DMS 273 (cell line): ENCODE results near the gene LAIR1.
"Not testable (repeated sequence)": the region's sequence is repeated elsewhere in the genome, so short reads cannot be mapped to it uniquely, and the experiment has no call there.

ENCODE experiments used
- DNase-seq: peaks from one replicate; lab custom pipeline; 2025; ENCODE audit not compliant: unreplicated experiment; lab: John Stamatoyannopoulos, UW

LAIR1 gene

GRCh38 chr19:54376610-54377285 lies 12.0 kb upstream of the LAIR1 start:
- DNase-seq, result no peak

- DNase-seq, result not testable (repeated sequence)
Observed at GRCh38 chr19:54375181-54375938, 10.6 kb upstream of the LAIR1 start.

- DNase-seq, result no peak
Observed at GRCh38 chr19:54373781-54374631, 9.3 kb upstream of the LAIR1 start.

GRCh38 chr19:54371453-54371852 lies 6.7 kb upstream of the LAIR1 start:
- DNase-seq, result not testable (repeated sequence)

GRCh38 chr19:54370434-54370796 lies 5.7 kb upstream of the LAIR1 start:
- DNase-seq, result not testable (repeated sequence)

- not testable (repeated sequence) for DNase-seq
Observed at GRCh38 chr19:54369688-54370433, 5.1 kb upstream of the LAIR1 start.

- DNase-seq, result no peak
Observed at GRCh38 chr19:54369082-54369687, 4.5 kb upstream of the LAIR1 start.

- DNase-seq, result no peak
Observed at GRCh38 chr19:54366811-54367210, 2.1 kb upstream of the LAIR1 start.

- not testable (repeated sequence) for DNase-seq
Observed at GRCh38 chr19:54365798-54366197, 1.1 kb upstream of the LAIR1 start.

- not testable (repeated sequence) for DNase-seq
Observed at GRCh38 chr19:54361680-54362422, 2.9 kb downstream of the LAIR1 start.

- not testable (repeated sequence) for DNase-seq
Observed at GRCh38 chr19:54359149-54359820, 5.4 kb downstream of the LAIR1 start.

GRCh38 chr19:54357381-54357780 lies 7.3 kb downstream of the LAIR1 start:
- no peak for DNase-seq

- DNase-seq, result no peak
Observed at GRCh38 chr19:54356444-54357056, 8.2 kb downstream of the LAIR1 start.

GRCh38 chr19:54355675-54356074 lies 9.1 kb downstream of the LAIR1 start:
- DNase-seq, result no peak

- DNase-seq, result no peak
Observed at GRCh38 chr19:54354761-54355160, 10.0 kb downstream of the LAIR1 start.

GRCh38 chr19:54352546-54352945 lies 12.2 kb downstream of the LAIR1 start:
- no peak for DNase-seq

GRCh38 chr19:54352041-54352440 lies 12.7 kb downstream of the LAIR1 start:
- peak; percentile 15 for DNase-seq

- DNase-seq, result no peak
Observed at GRCh38 chr19:54351474-54351873, 13.3 kb downstream of the LAIR1 start.

GRCh38 chr19:54345938-54346386 lies 18.8 kb downstream of the LAIR1 start:
- no peak for DNase-seq
